NCI-H1417 (cell line): ENCODE measurements around the gene KRT40.
"Not testable (repeated sequence)": the region's sequence is repeated elsewhere in the genome, so short reads cannot be mapped to it uniquely, and the experiment has no call there.

ENCODE experiments used
- DNase-seq, 3 experiments: peaks; one replicate each; lab custom pipeline; 2025; lab: John Stamatoyannopoulos, UW

KRT40 gene

GRCh38 chr17:40984226-40984625 lies at the start of gene KRT40:
Gene KRT40, minus strand, starts transcription at chr17:40984326. Its CDS starts 53 bp downstream, at chr17:40984273.
- peak in 1 of 3 experiments; percentile 12 for DNase-seq

- peak in 1 of 3 experiments; percentile 25 for DNase-seq
Measured at GRCh38 chr17:41029633-41030245, 45.6 kb upstream of the KRT40 start, which contains the start of gene KRTAP1-4. Gene KRTAP1-4, minus strand, starts transcription at chr17:41030195. Its CDS starts 117 bp downstream, at chr17:41030078.

DNA sequence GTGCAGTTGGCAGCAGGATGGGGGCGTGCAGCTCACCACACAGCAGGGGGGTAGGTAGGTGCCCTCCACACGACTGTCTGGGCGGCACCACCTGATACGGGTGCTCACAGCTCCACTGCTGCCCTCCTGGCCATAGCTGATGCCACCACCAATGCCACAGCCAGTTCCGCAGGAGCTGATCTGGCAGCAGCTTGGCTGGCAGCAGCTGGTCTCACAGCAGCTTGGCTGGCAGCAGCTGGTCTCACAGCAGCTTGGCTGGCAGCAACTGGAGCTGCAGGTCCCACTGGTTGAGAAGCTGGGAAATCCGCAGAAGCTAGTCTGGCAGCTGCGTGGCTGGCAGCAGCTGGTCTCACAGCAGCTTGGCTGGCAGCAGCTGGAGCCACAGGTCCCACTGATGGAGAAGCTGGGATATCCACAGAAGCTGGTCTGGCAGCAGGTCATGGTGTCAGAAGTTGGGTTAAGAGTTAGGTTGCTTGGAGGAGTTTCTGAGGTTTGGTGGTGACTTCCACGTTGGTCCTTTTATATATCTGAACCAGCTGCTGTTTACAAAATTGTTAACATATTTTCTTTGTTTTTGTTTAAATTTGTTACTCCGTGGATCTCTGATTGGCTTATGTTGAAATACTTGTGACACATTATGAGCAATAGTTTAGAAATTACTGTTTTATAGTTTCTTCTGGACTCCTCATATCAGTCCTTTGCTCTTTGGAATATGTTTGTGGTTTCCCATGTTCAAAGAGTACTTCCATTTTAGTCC lies 42.8 kb upstream of the KRT40 start, which contains the start of gene KRTAP1-5:
Gene KRTAP1-5 (minus strand): TSS at position 494 of the 757 bp plus-strand sequence. CDS start 53 bp downstream, at position 441.
- DNase-seq = peak in 1 of 3 experiments; percentile 3

- DNase-seq = no peak
Measured at GRCh38 chr17:41024697-41025096, 40.6 kb upstream of the KRT40 start.

- DNase-seq = peak in 1 of 3 experiments; percentile 19
Measured at GRCh38 chr17:41020336-41020735, 36.2 kb upstream of the KRT40 start.

GRCh38 chr17:41019415-41019814 lies 35.3 kb upstream of the KRT40 start:
- no peak for DNase-seq

DNA sequence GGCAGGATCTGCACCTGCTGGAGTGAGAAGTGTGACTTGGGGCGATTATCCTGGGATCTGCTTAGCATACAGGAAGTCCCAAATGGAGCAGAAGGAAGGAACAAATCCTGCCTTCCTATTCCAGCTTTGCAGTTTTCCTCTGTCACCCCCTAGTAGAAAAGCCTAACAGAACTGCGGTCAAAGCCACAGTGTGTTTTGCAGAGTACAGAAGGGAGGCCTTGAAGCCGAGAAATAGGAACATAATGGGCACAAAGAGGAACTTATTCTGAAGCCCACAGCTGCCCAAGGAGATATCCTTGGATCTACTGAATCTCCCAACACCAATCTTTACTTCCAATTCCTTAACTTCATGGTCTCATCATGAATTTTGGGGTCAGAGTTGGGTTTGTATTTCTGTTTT lies 34.4 kb upstream of the KRT40 start:
- no peak for DNase-seq

- DNase-seq = no peak
Measured at GRCh38 chr17:41016578-41017215, 32.6 kb upstream of the KRT40 start.

DNA sequence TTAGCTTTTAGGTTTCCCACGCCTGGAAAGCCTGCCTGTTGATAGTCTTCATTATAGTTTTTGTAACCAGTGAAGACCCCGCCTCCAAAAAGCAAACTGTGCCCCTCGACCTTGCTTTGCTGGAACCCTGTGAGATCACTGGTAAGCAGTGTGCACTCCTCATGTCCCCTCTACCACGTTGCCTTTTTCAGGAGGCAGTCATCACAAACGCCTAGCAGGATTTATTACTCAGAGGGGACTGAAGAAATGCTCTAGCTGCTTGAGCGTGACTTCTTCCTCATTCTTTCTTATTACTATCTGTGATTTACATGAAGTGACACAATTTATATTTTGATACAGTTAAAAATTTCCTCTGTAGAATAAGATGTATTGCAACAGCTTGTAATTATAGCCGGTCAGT lies 31.3 kb upstream of the KRT40 start:
- DNase-seq = no peak

- peak in 1 of 3 experiments; percentile 36 for DNase-seq
Measured at GRCh38 chr17:41013606-41014005, 29.5 kb upstream of the KRT40 start.

- DNase-seq = no peak
Measured at GRCh38 chr17:41013181-41013580, 29.1 kb upstream of the KRT40 start.

- DNase-seq = peak in 1 of 3 experiments; percentile 32
Measured at GRCh38 chr17:41012326-41013120, 28.4 kb upstream of the KRT40 start.

DNA sequence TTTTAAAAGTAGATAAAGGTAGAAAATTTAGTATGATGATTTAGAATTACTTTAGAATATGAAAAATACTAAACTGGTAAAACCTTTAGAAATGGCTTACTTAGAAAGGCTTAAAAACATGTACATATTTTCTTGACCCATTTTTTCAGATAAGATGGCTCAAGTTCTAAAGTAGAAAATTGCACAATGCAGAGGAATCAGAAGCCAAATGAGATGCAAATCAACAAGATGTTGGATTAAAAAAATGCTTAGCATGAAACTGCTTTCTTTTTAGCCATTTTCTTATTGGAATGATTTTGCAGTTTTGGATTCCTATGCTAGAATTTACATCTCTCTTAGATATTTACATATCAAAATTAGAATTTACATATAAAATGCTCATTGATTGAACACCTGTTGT lies 26.3 kb upstream of the KRT40 start:
- DNase-seq = no peak

DNA sequence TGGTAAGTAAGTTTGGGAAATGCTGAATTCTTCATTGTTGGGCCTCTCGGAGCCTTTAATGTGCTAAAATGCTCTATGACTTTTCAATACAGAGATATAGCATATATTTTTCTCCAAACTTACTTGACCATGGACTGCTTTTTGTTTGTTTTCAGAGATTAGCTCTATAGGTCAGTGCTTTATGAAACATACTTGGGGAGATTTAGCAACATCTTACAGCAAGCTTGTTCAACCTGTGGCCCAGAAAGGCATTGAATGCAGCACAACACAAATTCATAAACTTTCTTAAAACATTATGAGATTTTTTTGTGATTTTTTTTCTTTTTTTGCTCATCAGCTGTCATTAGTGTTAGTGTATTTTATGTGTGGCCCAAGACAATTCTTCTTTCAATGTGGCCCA lies 25.8 kb upstream of the KRT40 start:
- no peak for DNase-seq

DNA sequence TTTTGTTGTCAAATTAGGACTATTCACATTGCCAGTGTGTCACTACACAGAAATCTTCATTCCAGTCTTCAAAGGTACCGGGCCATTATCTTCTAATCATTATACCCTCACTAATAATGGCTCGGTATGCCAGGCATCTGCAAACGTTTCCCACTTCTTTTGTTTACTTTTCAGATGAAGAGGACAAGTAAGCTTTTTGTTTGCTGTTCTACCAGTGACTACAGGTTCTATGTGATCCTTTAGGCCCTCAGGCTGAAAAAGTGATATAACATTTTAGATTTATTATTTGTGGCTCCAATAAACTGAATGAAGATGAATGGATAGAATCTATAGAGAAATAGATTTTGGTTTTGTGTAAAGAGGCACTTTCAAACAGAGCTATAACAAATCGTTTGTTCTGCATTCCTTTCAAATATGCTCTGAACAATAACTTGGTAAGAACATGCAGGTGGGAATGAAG lies 25.2 kb upstream of the KRT40 start:
- peak in 2 of 3 experiments; percentile 38 to 77 for DNase-seq

GRCh38 chr17:41008811-41009210 lies 24.7 kb upstream of the KRT40 start, which contains the start of gene KRTAP3-1:
Gene KRTAP3-1, minus strand, starts transcription at chr17:41009128. Its CDS starts 54 bp downstream, at chr17:41009074.
- DNase-seq = peak in 2 of 3 experiments; percentile 22 to 66

- DNase-seq = peak in 2 of 3 experiments; percentile 11 to 44
Measured at GRCh38 chr17:41004397-41004796, 20.3 kb upstream of the KRT40 start.

DNA sequence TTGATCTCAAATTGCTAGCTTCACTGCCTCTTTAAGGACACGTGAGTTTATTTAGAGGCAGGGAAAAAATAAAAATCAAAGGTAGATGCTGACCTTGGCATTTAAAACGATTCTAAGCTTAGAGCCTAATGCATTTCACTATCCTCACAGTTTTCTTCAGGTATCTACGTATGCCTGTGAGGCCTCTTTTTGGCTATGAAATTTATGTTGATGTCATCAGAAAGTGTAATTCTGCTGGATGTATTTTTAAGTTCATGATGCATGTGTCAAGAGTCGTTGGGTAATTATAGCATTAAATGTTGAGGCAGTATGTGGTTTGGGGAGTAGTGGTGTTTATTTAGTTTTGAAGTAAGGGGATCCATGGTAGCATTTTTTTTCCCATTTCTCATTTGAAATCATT lies 19.8 kb upstream of the KRT40 start:
- DNase-seq = peak in 1 of 3 experiments; percentile 44

- DNase-seq = no peak
Measured at GRCh38 chr17:41002814-41003213, 18.7 kb upstream of the KRT40 start.

- no peak for DNase-seq
Measured at GRCh38 chr17:41001795-41002194, 17.7 kb upstream of the KRT40 start.

DNA sequence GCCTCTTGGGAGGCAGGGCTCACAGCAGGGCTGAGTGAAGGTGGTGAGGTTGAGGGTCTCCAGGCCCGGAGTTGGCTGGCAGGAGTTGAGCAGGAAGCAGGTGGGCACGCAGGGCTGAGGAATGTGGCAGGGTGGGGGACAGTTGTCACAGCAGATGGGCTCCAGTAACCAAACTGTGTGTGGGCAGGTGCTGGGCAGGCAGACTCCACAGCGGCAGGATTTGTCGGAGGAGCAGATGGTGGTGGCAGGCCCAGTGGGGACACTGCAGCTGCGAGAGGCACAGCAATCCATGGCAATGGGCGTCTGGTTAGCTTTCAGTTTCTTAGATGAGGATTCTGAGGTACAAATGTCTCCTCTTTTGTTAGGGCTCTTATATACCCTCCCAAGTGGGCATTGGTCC lies 15.4 kb upstream of the KRT40 start, which contains the start of gene KRTAP3-2:
Gene KRTAP3-2 (minus strand): TSS at position 344 of the 400 bp plus-strand sequence. CDS start 53 bp downstream, at position 291.
- not testable (repeated sequence) for DNase-seq
